GM12878 (cell line): ENCODE data around the gene COL18A1. TPM values are rescaled to one million over a fixed set of nuclear protein-coding genes. Genes with fewer than 3 reads are reported as not detected.

Source experiments
- ATAC-seq: fragments of 200-7000 bp; cut with Tn5 transposase; 3 replicates; pipeline ENCODE4 v1.9.1; 2020; ENCODE audit warnings: mild to moderate bottlenecking, moderate library complexity
- BruUV-seq: library from RNA; stranded (reverse); fragments of 400-500 nt; replicated peaks from 2 replicates; lab custom pipeline; 2021; lab: Mats Ljungman, UMichigan
- CTCF ChIA-PET: fragments of 300-600 bp; sonication (Branson Sonifier 250); formaldehyde crosslinking; extraction: SDS; loops from one replicate; lab custom pipeline; 2021; ENCODE audit warnings: inconsistent platforms; lab: Yijun Ruan, JAX
- POLR2A ChIA-PET: fragments of 350-600 bp; formaldehyde crosslinking; extraction: SDS; loops from one replicate; lab custom pipeline; 2021; ENCODE audit warnings: inconsistent platforms; lab: Charles Lee
- RAD21 ChIA-PET: fragments of 300-600 bp; sonication (Branson Sonifier 250); formaldehyde crosslinking; loops from one replicate; lab custom pipeline; 2023; ENCODE audit warnings: antibody characterized with exemption; ENCODE audit not compliant: unreplicated experiment; lab: Charles Lee
- SMC1A ChIA-PET: fragments of 300-600 bp; sonication (Branson Sonifier 250); formaldehyde crosslinking; loops from one replicate; lab custom pipeline; 2023; ENCODE audit not compliant: unreplicated experiment, uncharacterized antibody; lab: Charles Lee
- DNase-seq: peaks from one replicate; pipeline ENCODE4 v3.0.0-alpha.2; 2011; ENCODE audit warnings: low read depth, low spot score
- FAIRE-seq: peaks from 3 replicates; lab custom pipeline; 2011; peaks lifted over from hg19 to GRCh38; lab: Jason Lieb, UNC
- H2AFZ ChIP-seq: 2 replicates; pipeline ENCODE4 v1.6.0; 2011; ENCODE audit warnings: low read depth, low read length, control low read depth; ENCODE audit not compliant: control insufficient read depth
- H3K27ac ChIP-seq: 2 replicates; pipeline ENCODE4 v1.5.1; 2011; ENCODE audit warnings: control low read depth; ENCODE audit not compliant: control insufficient read depth, insufficient read depth
- H3K27me3 ChIP-seq, 2 experiments: replicated peaks in 1 of 2; 2 replicates each; pipeline versions ENCODE4 v1.6.0 to v1.6.1; 2011; ENCODE audit warnings: low read length in 1 of 2; ENCODE audit not compliant: control insufficient read depth in 2 of 2, insufficient read depth in 2 of 2
- H3K36me3 ChIP-seq, 2 experiments: 2 replicates each; pipeline ENCODE4 v1.5.1; 2011; ENCODE audit warnings: low read length in 1 of 2; ENCODE audit not compliant: control insufficient read depth in 2 of 2, insufficient read depth in 2 of 2
- H3K4me1 ChIP-seq: 2 replicates; pipeline ENCODE4 v1.6.1; 2011; ENCODE audit warnings: mild to moderate bottlenecking, low read length, moderate library complexity, mixed read lengths; ENCODE audit not compliant: control insufficient read depth, insufficient read depth
- H3K4me2 ChIP-seq: 2 replicates; pipeline ENCODE4 v1.6.0; 2011; ENCODE audit warnings: control low read depth; ENCODE audit not compliant: control insufficient read depth, insufficient read depth
- H3K4me3 ChIP-seq: fragments of 200-600 bp; sonication (generic); 2 replicates; pipeline ENCODE4 v1.5.1; 2016
- H3K79me2 ChIP-seq: 2 replicates; pipeline ENCODE4 v1.6.0; 2011; ENCODE audit warnings: low read length; ENCODE audit not compliant: control insufficient read depth, insufficient read depth
- H3K9ac ChIP-seq: 2 replicates; pipeline ENCODE4 v1.8.0; 2011; ENCODE audit warnings: low read length, control low read depth, mixed read lengths; ENCODE audit not compliant: control insufficient read depth, insufficient read depth
- H3K9me3 ChIP-seq: replicated peaks from 3 replicates; pipeline ENCODE4 v1.5.1; 2011; ENCODE audit warnings: mild to moderate bottlenecking, low read length; ENCODE audit not compliant: control insufficient read depth, insufficient read depth
- H4K20me1 ChIP-seq: 2 replicates; pipeline ENCODE4 v1.6.0; 2011; ENCODE audit not compliant: control insufficient read depth, insufficient read depth
- HDAC2 ChIP-seq: fragments of 200-600 bp; sonication (generic); IDR thresholded peaks from 2 replicates; pipeline ENCODE4 v1.6.1; 2017
- NFIC ChIP-seq: IDR thresholded peaks from 2 replicates; pipeline ENCODE4 v1.6.1; 2012; ENCODE audit warnings: low read depth, mild to moderate bottlenecking, inconsistent platforms, low read length, moderate library complexity
- RAD51 ChIP-seq: fragments of 450-650 bp; IDR thresholded peaks from 2 replicates; pipeline ENCODE4 v1.6.1; 2016; ENCODE audit warnings: moderate library complexity, mild to moderate bottlenecking, inconsistent platforms
- ZNF622 ChIP-seq: fragments of 450-650 bp; IDR thresholded peaks from 2 replicates; pipeline ENCODE4 v1.6.1; 2017; ENCODE audit warnings: mild to moderate bottlenecking, inconsistent platforms
- WGBS: methylation state at CpG from one replicate; pipeline ENCODE4 v1.1.6; 2016; ENCODE audit warnings: low lambda C conversion rate; ENCODE audit not compliant: insufficient replicate concordance, insufficient coverage; ENCODE audit errors: missing lambda C conversion rate; 5-methylcytosine and 5-hydroxymethylcytosine counted together
- in situ Hi-C: fragments of 300-500 bp; cut with MboI; formaldehyde crosslinking; loops from 9 replicates; pipeline ENCODE4 v1.14.3; 2018; ENCODE audit warnings: mixed read lengths
- intact Hi-C: fragments of 100-400 bp; cut with micrococcal nuclease; formaldehyde crosslinking; loops from one replicate; pipeline ENCODE4 v1.14.2; 2022; ENCODE audit not compliant: unreplicated experiment
- polyA plus RNA-seq, 11 experiments: library from polyadenylated mRNA; depleted of rRNA in 4 of 11; unstranded in 6 of 11; stranded (reverse) in 5 of 11; fragments of >200 nt; fragmentation: Nextera tagmentation in 4 of 11; fragmentation: Illumina TruSeq in 1 of 11; extraction: Ambion mirVana in 4 of 11; extraction: Trizol in 1 of 11; gene quantifications; 1 replicate in 1 of 11; 2 replicates in 10 of 11; pipeline versions ENCODE4 v1.2.1 to v1.2.3, GENCODE V29; 2011 to 2016; ENCODE audit warnings: inconsistent platforms in 2 of 11, missing spikeins in 2 of 11, low read depth in 1 of 11
- total RNA-seq, 4 experiments: library from RNA; depleted of rRNA in 3 of 4; stranded (reverse); fragments of >200 nt in 3 of 4; fragmentation: Illumina TruSeq in 1 of 4; extraction: Trizol in 1 of 4; gene quantifications; 2 replicates each; pipeline versions ENCODE4 v1.2.1 to v1.2.3, GENCODE V29; 2013 to 2021
- TF ChIP-seq, protein P1 (sequence below): IDR thresholded peaks from 2 replicates; pipeline ENCODE4 v1.6.1; 2012; ENCODE audit warnings: improper control_type of control experiment, low read depth, low read length; ENCODE audit not compliant: insufficient replicate concordance

Gene COL18A1
- total and polyA plus RNA-seq, 10 of the 15 experiments (the other 5 are each of a cell fraction or from before 2014, with no cell fraction given), result under 0.01 to 0.49 (median 0.09) TPM; not detected in 3

DNA sequence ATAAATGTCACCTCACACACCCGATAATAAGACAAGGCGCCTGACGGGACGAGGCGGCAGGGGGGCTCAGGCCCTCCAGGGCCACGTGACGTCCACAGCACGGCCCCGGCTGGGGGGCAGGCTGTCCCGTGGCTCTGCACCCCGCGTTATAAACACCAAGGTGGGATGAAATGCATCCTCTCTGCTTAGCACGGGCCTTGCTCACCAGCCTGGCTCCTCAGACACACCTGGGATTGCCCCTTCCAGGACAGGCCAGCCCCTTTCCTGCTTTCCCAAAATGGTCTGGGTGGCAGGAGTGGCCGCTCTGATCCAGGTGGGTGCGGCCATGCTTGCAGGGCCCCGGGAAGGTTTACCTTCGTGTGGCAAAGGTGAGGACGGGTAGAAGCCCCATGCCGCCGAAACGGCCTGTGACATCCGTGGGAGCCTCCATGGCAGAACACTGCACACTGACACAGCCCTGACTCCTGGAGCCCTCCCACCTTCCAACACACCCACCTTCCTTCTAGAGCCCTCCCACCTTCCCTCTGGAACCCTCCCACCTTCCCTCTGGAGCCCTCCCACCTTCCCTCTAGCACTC is 101.4 kb downstream of the COL18A1 start (continued):
- TF ChIP-seq, protein P1, sequence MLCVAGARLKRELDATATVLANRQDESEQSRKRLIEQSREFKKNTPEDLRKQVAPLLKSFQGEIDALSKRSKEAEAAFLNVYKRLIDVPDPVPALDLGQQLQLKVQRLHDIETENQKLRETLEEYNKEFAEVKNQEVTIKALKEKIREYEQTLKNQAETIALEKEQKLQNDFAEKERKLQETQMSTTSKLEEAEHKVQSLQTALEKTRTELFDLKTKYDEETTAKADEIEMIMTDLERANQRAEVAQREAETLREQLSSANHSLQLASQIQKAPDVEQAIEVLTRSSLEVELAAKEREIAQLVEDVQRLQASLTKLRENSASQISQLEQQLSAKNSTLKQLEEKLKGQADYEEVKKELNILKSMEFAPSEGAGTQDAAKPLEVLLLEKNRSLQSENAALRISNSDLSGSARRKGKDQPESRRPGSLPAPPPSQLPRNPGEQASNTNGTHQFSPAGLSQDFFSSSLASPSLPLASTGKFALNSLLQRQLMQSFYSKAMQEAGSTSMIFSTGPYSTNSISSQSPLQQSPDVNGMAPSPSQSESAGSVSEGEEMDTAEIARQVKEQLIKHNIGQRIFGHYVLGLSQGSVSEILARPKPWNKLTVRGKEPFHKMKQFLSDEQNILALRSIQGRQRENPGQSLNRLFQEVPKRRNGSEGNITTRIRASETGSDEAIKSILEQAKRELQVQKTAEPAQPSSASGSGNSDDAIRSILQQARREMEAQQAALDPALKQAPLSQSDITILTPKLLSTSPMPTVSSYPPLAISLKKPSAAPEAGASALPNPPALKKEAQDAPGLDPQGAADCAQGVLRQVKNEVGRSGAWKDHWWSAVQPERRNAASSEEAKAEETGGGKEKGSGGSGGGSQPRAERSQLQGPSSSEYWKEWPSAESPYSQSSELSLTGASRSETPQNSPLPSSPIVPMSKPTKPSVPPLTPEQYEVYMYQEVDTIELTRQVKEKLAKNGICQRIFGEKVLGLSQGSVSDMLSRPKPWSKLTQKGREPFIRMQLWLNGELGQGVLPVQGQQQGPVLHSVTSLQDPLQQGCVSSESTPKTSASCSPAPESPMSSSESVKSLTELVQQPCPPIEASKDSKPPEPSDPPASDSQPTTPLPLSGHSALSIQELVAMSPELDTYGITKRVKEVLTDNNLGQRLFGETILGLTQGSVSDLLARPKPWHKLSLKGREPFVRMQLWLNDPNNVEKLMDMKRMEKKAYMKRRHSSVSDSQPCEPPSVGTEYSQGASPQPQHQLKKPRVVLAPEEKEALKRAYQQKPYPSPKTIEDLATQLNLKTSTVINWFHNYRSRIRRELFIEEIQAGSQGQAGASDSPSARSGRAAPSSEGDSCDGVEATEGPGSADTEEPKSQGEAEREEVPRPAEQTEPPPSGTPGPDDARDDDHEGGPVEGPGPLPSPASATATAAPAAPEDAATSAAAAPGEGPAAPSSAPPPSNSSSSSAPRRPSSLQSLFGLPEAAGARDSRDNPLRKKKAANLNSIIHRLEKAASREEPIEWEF, result no peak
- TF ChIP-seq, all 136 proteins: peak for 0

DNA sequence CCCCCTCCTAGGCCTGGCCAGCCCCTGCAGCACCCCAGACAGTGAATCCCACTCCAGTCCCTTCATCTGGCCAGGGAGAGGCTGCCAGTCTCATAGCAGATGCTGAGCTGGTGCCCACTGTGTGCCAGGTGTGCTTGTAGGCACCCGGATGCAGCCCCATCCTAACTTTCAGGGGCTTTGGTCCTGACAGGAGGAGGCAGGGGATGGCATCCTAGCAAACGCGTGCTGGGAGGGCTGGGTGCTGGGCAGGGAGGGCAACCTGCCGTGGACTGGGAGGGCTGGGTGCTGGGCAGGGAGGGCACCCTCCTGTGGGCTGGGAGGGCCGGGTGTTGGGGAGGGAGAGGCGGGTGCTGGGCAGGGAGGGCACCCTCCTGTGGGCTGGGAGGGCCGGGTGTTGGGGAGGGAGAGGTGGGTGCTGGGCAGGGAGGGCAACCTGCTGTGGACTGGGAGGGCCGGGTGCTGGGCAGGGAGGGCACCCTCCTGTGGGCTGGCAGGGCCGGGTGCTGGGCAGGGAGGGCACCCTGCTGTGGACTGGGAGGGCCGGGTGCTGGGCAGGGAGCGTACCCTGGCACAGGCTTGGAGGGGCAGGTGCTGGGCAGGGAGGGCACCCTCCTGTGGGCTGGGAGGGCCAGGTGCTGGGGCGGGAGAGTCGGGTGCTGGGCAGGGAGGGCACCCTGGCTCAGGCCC is 102.0 kb downstream of the COL18A1 start:
- Histone ChIP-seq H3K79me2 (no peaks in the 10 kb centered on the region), H3K9me3 (no peaks in the 10 kb centered on the region), H4K20me1 (no peaks in the 10 kb centered on the region), H3K27ac (no peak overlapping the region), H3K4me2 (no peak overlapping the region), H2AFZ (no peak overlapping the region), H3K4me3 (no peak overlapping the region), H3K36me3 (no peaks in the 10 kb centered on the region), H3K4me1 (peaks cover 2% of the 10 kb centered on the region; the same call in 1 of the 2 replicates), H3K27me3 (no peaks in the 10 kb centered on the region), H3K9ac (no peak overlapping the region)
- DNase-seq (no peak), FAIRE-seq (no peak), ATAC-seq (no peak)
- CTCF ChIA-PET, result no interaction called here
- intact Hi-C loops (no loop called here), in situ Hi-C loops (no loop called here)
- 44% methylated on average over 6 of the region's 13 CpGs for WGBS
- SMC1A ChIA-PET, result no interaction called here
- BruUV-seq, result no TSS peak
- RAD21 ChIA-PET, result no interaction called here
- POLR2A ChIA-PET, result no interaction called here
- TF ChIP-seq NFIC (no peak), RAD51 (no peak), HDAC2 (no peak), ZNF622 (no peak)
